Cardiac muscle cell (in vitro differentiated cells and primary cell): ENCODE results near the gene CHID1. TPM values are rescaled to one million over a fixed set of nuclear protein-coding genes. Genes with fewer than 3 reads are reported as not detected.

Experiments used
- DNase-seq, 2 donors: peaks; one replicate each; pipeline versions ENCODE4 v3.0.0 to v3.0.0-alpha.2; 2010 to 2017; ENCODE audit warnings: low read depth in 1 of 2, low spot score in 1 of 2
- H3K27ac ChIP-seq: fragments of 200-600 bp; sonication (generic); 2 replicates; pipeline ENCODE4 v1.5.1; 2016
- H3K27me3 ChIP-seq: fragments of 200-600 bp; sonication (generic); 2 replicates; pipeline ENCODE4 v1.6.0; 2016; ENCODE audit warnings: control low read depth
- H3K36me3 ChIP-seq: fragments of 200-600 bp; sonication (generic); 2 replicates; pipeline ENCODE4 v1.5.1; 2016; ENCODE audit warnings: control low read depth
- H3K4me1 ChIP-seq: fragments of 200-600 bp; sonication (generic); 2 replicates; pipeline ENCODE4 v1.8.1; 2017; ENCODE audit warnings: low read depth, mild to moderate bottlenecking, mixed run types
- H3K4me3 ChIP-seq: fragments of 200-600 bp; sonication (generic); 2 replicates; pipeline ENCODE4 v1.5.1; 2016; ENCODE audit warnings: mild to moderate bottlenecking
- H3K9me3 ChIP-seq: fragments of 200-600 bp; sonication (generic); 2 replicates; pipeline ENCODE4 v1.5.1; 2017; ENCODE audit warnings: low read depth, mild to moderate bottlenecking, control low read depth
- CTCF ChIP-seq: IDR thresholded peaks from 2 replicates; pipeline ENCODE4 v1.5.1; 2012; ENCODE audit warnings: low read depth, mild to moderate bottlenecking, low read length
- polyA plus RNA-seq: library from polyadenylated mRNA; unstranded; fragments of >200 nt; fragmentation: Nextera tagmentation; extraction: Ambion mirVana; gene quantifications from 2 replicates; pipeline ENCODE4 v1.2.1, GENCODE V29; 2016
- total RNA-seq: library from RNA; depleted of rRNA; stranded (reverse); fragments of >200 nt; gene quantifications from 2 replicates; pipeline ENCODE4 v1.2.3, GENCODE V29; 2016

CHID1 gene
- total and polyA plus RNA-seq, 2 experiments from 2014 or later = 67.7 to 145 TPM

- H3K27ac ChIP-seq = peak overlapping the region; percentile 95
- peak overlapping the region; percentile 94 for H3K4me3 ChIP-seq
- peak in 1 of 2 donors; percentile 60 for DNase-seq
- no peaks in the 10 kb centered on the region for H3K27me3 ChIP-seq
- H3K36me3 ChIP-seq = peaks cover 7% of the 10 kb centered on the region
- TF ChIP-seq CTCF = no peak
- no peaks in the 10 kb centered on the region for H3K9me3 ChIP-seq
- H3K4me1 ChIP-seq = no peaks in the 10 kb centered on the region
These were observed 89.7 kb downstream of the CHID1 start for GRCh38 chr11:820655-821511.

- Histone ChIP-seq H3K27me3 (no peaks in the 10 kb centered on the region), H3K36me3 (peaks cover 7% of the 10 kb centered on the region), H3K9me3 (no peaks in the 10 kb centered on the region), H3K4me3 (peak overlapping the region; percentile 94), H3K27ac (peak overlapping the region; percentile 95), H3K4me1 (no peaks in the 10 kb centered on the region)
- TF ChIP-seq CTCF = no peak
- DNase-seq = peak; percentile 72 to 96
These were observed 90.5 kb downstream of the CHID1 start for GRCh38 chr11:819943-820649.

GRCh38 chr11:819129-819931 is 91.3 kb downstream of the CHID1 start:
- DNase-seq = peak; percentile 91 to 98
- Histone ChIP-seq H3K4me3 (peak overlapping the region; percentile 94), H3K9me3 (no peaks in the 10 kb centered on the region), H3K4me1 (no peaks in the 10 kb centered on the region), H3K27ac (peak overlapping the region; percentile 95), H3K36me3 (peaks cover 5% of the 10 kb centered on the region), H3K27me3 (no peaks in the 10 kb centered on the region)
- TF ChIP-seq CTCF = no peak

- Histone ChIP-seq H3K27me3 (no peaks in the 10 kb centered on the region), H3K4me3 (peak within 1 kb of the TSS; percentile 94), H3K36me3 (no peaks in the 10 kb centered on the region), H3K4me1 (no peaks in the 10 kb centered on the region), H3K27ac (peak within 1 kb of the TSS; percentile 95), H3K9me3 (no peaks in the 10 kb centered on the region)
- no peak for TF ChIP-seq CTCF
- peak in 1 of 2 donors; percentile 78 for DNase-seq
These were observed 92.0 kb downstream of the CHID1 start, which contains the start of gene PNPLA2 for GRCh38 chr11:818396-819128. PNPLA2 (plus strand) TSS chr11:818914; CDS start chr11:819719, 805 bp downstream.

Other genes with a start within 250 kb of the CHID1 start
- 80.0 and 90.0 TPM in 2 replicates for gene DEAF1, start 215.6 kb downstream of the CHID1 start, total RNA-seq
- 88.6 and 124 TPM in 2 replicates for gene DEAF1, start 215.6 kb downstream of the CHID1 start, polyA plus RNA-seq
- 53.4 and 70.5 TPM in 2 replicates for gene TMEM80, start 215.0 kb downstream of the CHID1 start, total RNA-seq
- 72.3 and 93.5 TPM in 2 replicates for gene TMEM80, start 215.0 kb downstream of the CHID1 start, polyA plus RNA-seq
- 18.9 and 22.6 TPM in 2 replicates for gene EPS8L2, start 204.6 kb downstream of the CHID1 start, total RNA-seq
- 25.7 and 27.4 TPM in 2 replicates for gene EPS8L2, start 204.6 kb downstream of the CHID1 start, polyA plus RNA-seq
- 144 and 158 TPM in 2 replicates for gene TALDO1, start 163.3 kb downstream of the CHID1 start, total RNA-seq
- 163 and 174 TPM in 2 replicates for gene TALDO1, start 163.3 kb downstream of the CHID1 start, polyA plus RNA-seq
- 62.2 and 64.1 TPM in 2 replicates for gene GATD1, start 133.3 kb downstream of the CHID1 start, total RNA-seq
- 27.9 and 60.4 TPM in 2 replicates for gene GATD1, start 133.3 kb downstream of the CHID1 start, polyA plus RNA-seq
- gene CEND1, start 120.7 kb downstream of the CHID1 start, total RNA-seq = 1.6 and 7.6 TPM in 2 replicates
- 1.7 and 8.2 TPM in 2 replicates for gene CEND1, start 120.7 kb downstream of the CHID1 start, polyA plus RNA-seq
- gene SLC25A22, start 112.5 kb downstream of the CHID1 start, total RNA-seq = 17.6 and 34.7 TPM in 2 replicates
- 18.9 and 21.2 TPM in 2 replicates for gene SLC25A22, start 112.5 kb downstream of the CHID1 start, polyA plus RNA-seq
- 24.0 and 36.8 TPM in 2 replicates for gene PIDD1, start 105.6 kb downstream of the CHID1 start, total RNA-seq
- 33.4 and 40.2 TPM in 2 replicates for gene PIDD1, start 105.6 kb downstream of the CHID1 start, polyA plus RNA-seq
- 523 and 1,109 TPM in 2 replicates for gene RPLP2, start 100.8 kb downstream of the CHID1 start, total RNA-seq
- gene RPLP2, start 100.8 kb downstream of the CHID1 start, polyA plus RNA-seq = 496 and 502 TPM in 2 replicates
- 59.9 and 99.9 TPM in 2 replicates for gene PNPLA2, start 91.9 kb downstream of the CHID1 start, total RNA-seq
- 81.6 and 91.1 TPM in 2 replicates for gene PNPLA2, start 91.9 kb downstream of the CHID1 start, polyA plus RNA-seq
- gene CRACR2B, start 82.9 kb downstream of the CHID1 start, total RNA-seq = 43.9 and 91.0 TPM in 2 replicates
- 84.5 and 113 TPM in 2 replicates for gene CRACR2B, start 82.9 kb downstream of the CHID1 start, polyA plus RNA-seq
- 146 and 177 TPM in 2 replicates for gene CD151, start 77.9 kb downstream of the CHID1 start, total RNA-seq
- gene CD151, start 77.9 kb downstream of the CHID1 start, polyA plus RNA-seq = 210 and 290 TPM in 2 replicates
- gene POLR2L, start 68.3 kb downstream of the CHID1 start, total RNA-seq = 67.3 and 152 TPM in 2 replicates
- gene POLR2L, start 68.3 kb downstream of the CHID1 start, polyA plus RNA-seq = 317 and 482 TPM in 2 replicates
- gene TSPAN4, start 68.0 kb downstream of the CHID1 start, total RNA-seq = 85.3 and 140 TPM in 2 replicates
- gene TSPAN4, start 68.0 kb downstream of the CHID1 start, polyA plus RNA-seq = 79.1 and 125 TPM in 2 replicates
- 54.7 and 77.6 TPM in 2 replicates for gene AP2A2, start 15.1 kb upstream of the CHID1 start, total RNA-seq
- gene AP2A2, start 15.1 kb upstream of the CHID1 start, polyA plus RNA-seq = 47.6 and 67.6 TPM in 2 replicates
- gene MUC6, start 125.9 kb upstream of the CHID1 start, total RNA-seq = not detected in 2 replicates
- not detected in 2 replicates for gene MUC6, start 125.9 kb upstream of the CHID1 start, polyA plus RNA-seq
- gene MUC2, start 164.1 kb upstream of the CHID1 start, total RNA-seq = 0.03 TPM in 1 of 2 replicates, not detected in the other
- not detected in 2 replicates for gene MUC2, start 164.1 kb upstream of the CHID1 start, polyA plus RNA-seq
- gene MUC5AC, start 247.1 kb upstream of the CHID1 start, total RNA-seq = not detected in 2 replicates
- gene MUC5AC, start 247.1 kb upstream of the CHID1 start, polyA plus RNA-seq = not detected in 2 replicates